ENCODE measurements around the gene MGRN1.
"Not testable (repeated sequence)": the region's sequence is repeated elsewhere in the genome, so short reads cannot be mapped to it uniquely, and the experiment has no call there.

The MGRN1 gene

DNA sequence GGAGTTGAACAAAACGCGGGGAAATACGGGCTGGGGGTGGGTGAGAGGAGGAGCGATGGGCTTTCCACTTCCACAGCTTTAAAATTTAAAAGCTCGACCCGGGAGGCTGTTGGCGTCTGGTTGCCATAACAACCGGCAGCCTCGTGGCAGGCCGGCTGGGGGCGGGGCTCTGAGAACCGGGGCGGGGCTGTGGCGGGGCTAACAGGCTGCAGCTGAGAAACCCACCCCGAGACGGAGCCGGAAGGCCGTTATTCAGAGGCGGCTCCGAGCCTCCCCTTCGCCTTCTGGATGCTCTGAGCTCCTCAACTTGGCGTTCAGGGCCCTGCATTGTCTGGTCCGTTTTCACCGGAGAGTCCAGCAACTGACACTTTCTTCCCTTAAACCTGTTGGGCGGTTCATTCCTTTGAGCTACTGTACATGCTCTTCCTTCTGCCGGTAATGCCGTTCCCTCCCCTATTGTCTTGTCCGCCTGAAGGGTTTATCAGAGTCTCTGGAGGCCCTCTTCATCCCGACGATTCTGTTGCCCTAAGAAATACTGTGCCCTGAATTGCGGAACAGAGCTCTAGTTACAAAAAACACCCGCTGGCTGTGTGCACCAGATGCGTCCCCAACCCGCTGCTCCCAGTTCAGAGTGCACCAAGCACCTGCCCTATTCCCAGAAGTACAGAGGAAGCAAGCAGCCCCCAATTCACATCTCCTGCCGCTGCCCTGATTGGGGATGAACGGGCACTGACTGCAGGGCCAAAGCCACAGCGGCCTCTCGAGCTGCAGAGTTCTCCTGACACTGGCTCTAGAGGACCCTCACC lies 110.3 kb downstream of the MGRN1 start:
- DNase-seq (ENCODE audit: low read depth) = peak; percentile 74

DNA sequence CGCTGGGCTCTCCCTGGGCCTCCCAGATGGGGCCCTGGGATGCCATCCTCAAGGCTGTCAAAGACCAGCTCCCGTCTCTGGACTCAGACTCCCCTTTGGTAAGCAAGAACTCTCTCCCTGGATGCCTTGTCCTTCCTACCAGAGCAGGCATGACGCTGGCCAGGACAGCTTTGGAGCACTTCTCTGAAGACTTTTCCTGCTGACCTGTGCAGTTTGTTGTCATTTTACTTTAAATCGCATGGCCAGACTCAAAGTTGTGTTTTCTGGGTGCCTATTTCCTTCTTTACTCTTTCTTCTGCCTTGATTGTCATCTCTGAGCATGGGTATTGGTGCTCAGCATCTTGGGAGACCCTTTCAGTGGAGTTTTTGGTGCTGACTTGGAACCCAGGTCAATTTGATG lies 111.9 kb downstream of the MGRN1 start:
- no peak for DNase-seq (ENCODE audit: low read depth)

DNA sequence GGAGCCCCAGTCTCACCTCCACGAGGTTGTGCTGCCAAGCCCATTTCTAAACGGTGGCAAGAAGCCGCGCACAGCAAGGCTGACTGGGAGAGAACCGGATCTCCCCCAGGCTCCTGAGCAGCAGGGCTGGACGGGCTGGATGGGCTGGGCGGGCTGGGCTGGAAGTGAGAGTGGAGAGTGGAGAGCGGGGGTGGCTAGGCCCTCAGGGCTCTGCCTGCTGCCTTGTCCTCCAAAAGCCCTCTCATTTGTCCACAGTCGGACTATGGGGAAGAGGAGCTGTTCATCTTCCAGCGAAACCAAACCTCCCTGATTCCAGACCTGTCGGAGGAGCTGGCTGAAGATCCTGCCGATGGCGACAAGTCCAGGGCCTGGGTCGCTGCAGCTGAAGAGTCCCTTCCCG lies 112.9 kb downstream of the MGRN1 start:
- DNase-seq (ENCODE audit: low read depth) = no peak

DNA sequence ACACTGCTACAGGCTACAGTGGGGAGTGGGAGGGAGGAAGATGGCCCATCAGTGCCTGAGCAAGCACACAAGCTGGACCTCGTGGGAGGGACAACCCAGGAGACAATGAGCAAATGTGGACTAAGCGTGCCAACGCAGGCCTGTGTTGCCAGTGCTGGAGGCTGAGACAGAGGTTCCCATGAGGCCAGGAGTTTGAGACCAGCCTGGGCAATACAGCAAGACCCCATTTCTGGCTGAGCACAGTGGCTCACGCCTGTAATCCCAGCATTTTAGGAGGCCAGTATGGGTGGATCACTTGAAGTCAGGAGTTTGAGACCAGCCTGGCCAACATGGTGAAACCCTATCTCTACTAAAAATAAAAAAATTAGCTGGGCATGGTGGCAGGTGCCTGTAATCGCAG lies 113.7 kb downstream of the MGRN1 start:
- not testable (repeated sequence) for DNase-seq (ENCODE audit: low read depth)

Data from fibroblast of gingiva (primary cell).